GM12878 (cell line): ENCODE results near the gene RAB40B.

ENCODE experiments used
- CEBPZ ChIP-seq: fragments of 150-350 bp; IDR thresholded peaks from 2 replicates; pipeline ENCODE4 v1.6.1; 2016; ENCODE audit warnings: low read depth, low read length
- DPF2 ChIP-seq: fragments of 450-650 bp; IDR thresholded peaks from 2 replicates; pipeline ENCODE4 v1.6.1; 2017; ENCODE audit warnings: mild to moderate bottlenecking
- EZH2 ChIP-seq: IDR thresholded peaks from 2 replicates; pipeline ENCODE4 v1.6.1; 2012; ENCODE audit warnings: low read depth, mild to moderate bottlenecking, control low read depth, inconsistent platforms, low read length, borderline replicate concordance; ENCODE audit not compliant: control insufficient read depth
- JUND ChIP-seq: IDR thresholded peaks from 2 replicates; pipeline ENCODE4 v1.6.1; 2012; ENCODE audit warnings: low read depth, mild to moderate bottlenecking, low read length, improper control_type of control experiment, moderate library complexity
- MXI1 ChIP-seq: fragments of 150-350 bp; IDR thresholded peaks from 2 replicates; pipeline ENCODE4 v1.6.1; 2011; ENCODE audit warnings: low read depth, mild to moderate bottlenecking, inconsistent platforms, low read length, improper control_type of control experiment
- MYC ChIP-seq: IDR thresholded peaks from 2 replicates; pipeline ENCODE4 v1.6.1; 2011; ENCODE audit warnings: mild to moderate bottlenecking, low read length, moderate library complexity, inconsistent platforms; ENCODE audit not compliant: insufficient read depth, insufficient replicate concordance, insufficient read length, severe bottlenecking
- NBN ChIP-seq: fragments of 450-650 bp; IDR thresholded peaks from 2 replicates; pipeline ENCODE4 v1.6.1; 2016
- RAD21 ChIP-seq: IDR thresholded peaks from 2 replicates; pipeline ENCODE4 v1.6.1; 2011; ENCODE audit warnings: mild to moderate bottlenecking, low read depth, low read length, moderate library complexity; ENCODE audit not compliant: insufficient read depth
- REST ChIP-seq: IDR thresholded peaks from 2 replicates; pipeline ENCODE4 v1.6.1; 2012; ENCODE audit warnings: mild to moderate bottlenecking, low read depth, low read length
- SP1 ChIP-seq: IDR thresholded peaks from one replicate; pipeline ENCODE4 v1.6.1; 2011; ENCODE audit warnings: low read depth, low read length
- SRF ChIP-seq, 2 experiments: IDR thresholded peaks; 2 replicates each; pipeline ENCODE4 v1.6.1; 2011; ENCODE audit warnings: low read depth in 2 of 2, low read length in 2 of 2, mild to moderate bottlenecking in 1 of 2, moderate library complexity in 1 of 2
- USF2 ChIP-seq: IDR thresholded peaks from 2 replicates; pipeline ENCODE4 v1.6.1; 2011; ENCODE audit warnings: low read depth, low read length, improper control_type of control experiment, borderline replicate concordance
- YY1 ChIP-seq: IDR thresholded peaks from 2 replicates; pipeline ENCODE4 v1.6.1; 2011; ENCODE audit warnings: low read depth, mild to moderate bottlenecking, low read length

- TF ChIP-seq MXI1 (no peak), SRF (IDR thresholded peaks at IDR 0.05; ENCODE audit: low read depth in 2 of 2, low read length in 2 of 2) (no peak), REST (no peak), YY1 (no peak), CEBPZ (no peak), SP1 (no peak), RAD21 (no peak), EZH2 (no peak), MYC (no peak), DPF2 (no peak), NBN (no peak), USF2 (no peak), JUND (no peak)
Measured at GRCh38 chr17:82619641-82620040, 78.9 kb downstream of the RAB40B start.
